ENCODE measurements around the gene FADS3.

The FADS3 gene

GRCh38 chr11:61855939-61856680 is 35.2 kb downstream of the FADS3 start:
- TF ChIP-seq ZNF274 (IDR thresholded peaks at IDR 0.05; ENCODE audit: low read depth, low read length): no peak
- no peak overlapping the region for H3K4me3 ChIP-seq (ENCODE audit: low read length)

GRCh38 chr11:61854966-61855714 is 36.2 kb downstream of the FADS3 start:
- TF ChIP-seq ZNF274 (IDR thresholded peaks at IDR 0.05; ENCODE audit: low read depth, low read length): no peak
- H3K4me3 ChIP-seq (ENCODE audit: low read length): no peak overlapping the region

- H3K4me3 ChIP-seq (ENCODE audit: low read length): no peak overlapping the region
- no peak for TF ChIP-seq ZNF274 (IDR thresholded peaks at IDR 0.05; ENCODE audit: low read depth, low read length)
Measured at GRCh38 chr11:61854206-61854895, 37.0 kb downstream of the FADS3 start.

- no peak for TF ChIP-seq ZNF274 (IDR thresholded peaks at IDR 0.05; ENCODE audit: low read depth, low read length)
- H3K4me3 ChIP-seq (ENCODE audit: low read length): no peak overlapping the region
Measured at GRCh38 chr11:61853698-61854169, 37.6 kb downstream of the FADS3 start.

GRCh38 chr11:61851900-61852295 is 39.4 kb downstream of the FADS3 start:
- TF ChIP-seq ZNF274 (IDR thresholded peaks at IDR 0.05; ENCODE audit: low read depth, low read length): no peak
- H3K4me3 ChIP-seq (ENCODE audit: low read length): no peak overlapping the region

GRCh38 chr11:61851113-61851899 is 40.0 kb downstream of the FADS3 start:
- no peak overlapping the region for H3K4me3 ChIP-seq (ENCODE audit: low read length)
- TF ChIP-seq ZNF274 (IDR thresholded peaks at IDR 0.05; ENCODE audit: low read depth, low read length): no peak

- no peak overlapping the region for H3K4me3 ChIP-seq (ENCODE audit: low read length)
- no peak for TF ChIP-seq ZNF274 (IDR thresholded peaks at IDR 0.05; ENCODE audit: low read depth, low read length)
Measured at GRCh38 chr11:61850687-61851086, 40.7 kb downstream of the FADS3 start.

GRCh38 chr11:61848631-61849030 is 42.7 kb downstream of the FADS3 start:
- TF ChIP-seq ZNF274 (IDR thresholded peaks at IDR 0.05; ENCODE audit: low read depth, low read length): no peak

GRCh38 chr11:61847914-61848581 is 43.3 kb downstream of the FADS3 start:
- TF ChIP-seq ZNF274 (IDR thresholded peaks at IDR 0.05; ENCODE audit: low read depth, low read length): no peak
- H3K4me3 ChIP-seq (ENCODE audit: low read length): no peak overlapping the region

More at GRCh38 chr11:61848631-61849030, 42.7 kb downstream of the FADS3 start:
- no peak overlapping the region for H3K4me3 ChIP-seq (ENCODE audit: low read length)

GRCh38 chr11:61846362-61847020 is 44.9 kb downstream of the FADS3 start:
- TF ChIP-seq ZNF274 (IDR thresholded peaks at IDR 0.05; ENCODE audit: low read depth, low read length): no peak
- no peak overlapping the region for H3K4me3 ChIP-seq (ENCODE audit: low read length)

- no peak for TF ChIP-seq ZNF274 (IDR thresholded peaks at IDR 0.05; ENCODE audit: low read depth, low read length)
Measured at GRCh38 chr11:61844909-61845565, 46.3 kb downstream of the FADS3 start.

GRCh38 chr11:61842528-61842820 is 48.9 kb downstream of the FADS3 start:
- no peak for TF ChIP-seq ZNF274 (IDR thresholded peaks at IDR 0.05; ENCODE audit: low read depth, low read length)
- H3K4me3 ChIP-seq (ENCODE audit: low read length): no peak overlapping the region

More at GRCh38 chr11:61844909-61845565, 46.3 kb downstream of the FADS3 start:
- no peak overlapping the region for H3K4me3 ChIP-seq (ENCODE audit: low read length)

Measured in GM08714 (cell line).